ENCODE measurements around the gene CEP85L.
"Not testable (repeated sequence)": the region's sequence is repeated elsewhere in the genome, so short reads cannot be mapped to it uniquely, and the experiment has no call there.

Gene CEP85L

GRCh38 chr6:118500130-118501015, 151.0 kb downstream of the CEP85L start:
- DNase-seq (ENCODE audit: low read depth): no peak

- peak; percentile 77 for DNase-seq (ENCODE audit: low read depth)
These were observed 155.7 kb downstream of the CEP85L start for GRCh38 chr6:118495485-118496280.

DNA sequence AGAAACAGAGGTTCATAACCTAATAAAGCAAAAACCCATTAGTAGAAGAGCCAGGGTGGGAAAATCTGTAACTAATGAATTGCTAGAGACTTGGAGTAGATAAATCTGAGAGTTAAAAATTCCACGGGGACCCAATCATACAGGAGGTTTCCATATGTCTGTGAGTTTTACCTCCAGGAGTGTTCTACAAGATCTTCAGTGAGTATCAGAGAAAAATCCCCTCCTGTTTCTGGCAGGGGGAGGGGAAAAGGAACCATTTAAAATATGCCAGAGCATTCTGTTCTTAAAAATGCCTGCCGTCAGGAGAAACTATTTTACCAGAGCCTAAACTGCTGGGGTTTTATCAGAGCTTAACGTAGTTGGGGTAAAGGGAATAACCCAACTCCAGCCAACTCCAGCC, 157.3 kb downstream of the CEP85L start:
- no peak for DNase-seq (ENCODE audit: low read depth)

DNA sequence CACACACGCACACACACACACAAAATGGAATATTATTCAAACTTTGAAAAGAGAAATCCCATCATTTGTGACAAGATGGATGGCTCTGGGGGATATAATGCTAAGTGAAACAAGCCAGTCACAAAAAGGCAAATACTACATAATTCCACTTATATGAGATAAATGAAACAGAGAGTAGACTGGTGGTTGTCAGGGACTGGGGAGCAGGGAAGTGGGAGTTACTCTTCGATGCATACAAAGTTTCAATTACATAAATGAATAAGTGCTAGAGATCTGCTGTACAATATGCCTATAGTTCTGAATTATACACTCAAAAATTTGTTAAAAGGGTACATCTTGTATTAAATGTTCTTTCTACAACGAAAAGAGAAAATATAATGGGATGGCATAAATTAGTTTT, 161.4 kb downstream of the CEP85L start:
- DNase-seq (ENCODE audit: low read depth): no peak

GRCh38 chr6:118488631-118489030, 162.8 kb downstream of the CEP85L start:
- DNase-seq (ENCODE audit: low read depth): no peak

DNA sequence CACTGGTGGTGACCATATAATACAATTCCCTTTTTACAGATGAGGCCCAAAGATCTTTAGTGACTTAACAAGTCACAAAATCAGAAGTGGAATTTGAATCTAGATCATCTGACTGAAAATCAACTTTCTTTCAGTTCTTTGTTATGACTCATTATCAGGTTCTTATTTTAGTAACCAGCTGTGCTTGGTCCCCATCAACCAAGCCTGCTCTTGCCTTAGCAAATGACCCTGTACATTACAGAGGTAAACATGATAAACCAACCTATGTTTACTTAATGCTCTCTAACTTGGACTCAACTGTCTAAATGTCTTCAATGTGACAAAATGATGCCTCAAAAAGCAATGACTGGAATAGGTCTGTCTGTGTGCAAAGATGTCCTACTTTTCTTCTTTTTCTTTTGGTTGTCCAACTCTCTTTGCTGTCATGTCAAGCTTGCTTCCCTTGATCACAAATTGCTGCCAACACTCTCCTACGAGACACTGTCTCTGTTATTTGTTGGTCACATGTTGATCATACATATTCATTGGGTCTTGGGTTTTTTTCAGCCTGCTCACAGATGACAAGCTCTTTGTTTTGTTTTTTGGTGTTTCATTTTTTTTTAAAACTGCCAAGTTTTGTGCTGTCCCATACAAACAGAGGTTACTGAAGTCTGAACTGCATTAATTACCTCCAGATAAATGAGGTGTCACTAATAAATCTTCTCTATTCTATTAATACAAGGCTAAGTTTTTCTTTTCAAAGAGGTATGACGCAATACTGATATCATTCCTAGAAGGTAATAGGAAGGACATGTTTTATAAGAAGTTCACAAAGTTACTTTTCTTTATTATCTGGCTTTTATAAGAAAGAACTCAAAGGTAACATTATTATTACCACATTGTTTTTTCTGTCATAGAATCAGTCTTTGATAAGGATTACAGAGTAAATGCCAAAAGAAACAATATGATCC, 165.5 kb downstream of the CEP85L start:
- DNase-seq (ENCODE audit: low read depth): no peak

GRCh38 chr6:118476551-118476950, 174.8 kb downstream of the CEP85L start:
- DNase-seq (ENCODE audit: low read depth): no peak

GRCh38 chr6:118473266-118473665, 178.1 kb downstream of the CEP85L start:
- no peak for DNase-seq (ENCODE audit: low read depth)

- no peak for DNase-seq (ENCODE audit: low read depth)
These were observed 181.9 kb downstream of the CEP85L start for GRCh38 chr6:118469468-118469867.

DNA sequence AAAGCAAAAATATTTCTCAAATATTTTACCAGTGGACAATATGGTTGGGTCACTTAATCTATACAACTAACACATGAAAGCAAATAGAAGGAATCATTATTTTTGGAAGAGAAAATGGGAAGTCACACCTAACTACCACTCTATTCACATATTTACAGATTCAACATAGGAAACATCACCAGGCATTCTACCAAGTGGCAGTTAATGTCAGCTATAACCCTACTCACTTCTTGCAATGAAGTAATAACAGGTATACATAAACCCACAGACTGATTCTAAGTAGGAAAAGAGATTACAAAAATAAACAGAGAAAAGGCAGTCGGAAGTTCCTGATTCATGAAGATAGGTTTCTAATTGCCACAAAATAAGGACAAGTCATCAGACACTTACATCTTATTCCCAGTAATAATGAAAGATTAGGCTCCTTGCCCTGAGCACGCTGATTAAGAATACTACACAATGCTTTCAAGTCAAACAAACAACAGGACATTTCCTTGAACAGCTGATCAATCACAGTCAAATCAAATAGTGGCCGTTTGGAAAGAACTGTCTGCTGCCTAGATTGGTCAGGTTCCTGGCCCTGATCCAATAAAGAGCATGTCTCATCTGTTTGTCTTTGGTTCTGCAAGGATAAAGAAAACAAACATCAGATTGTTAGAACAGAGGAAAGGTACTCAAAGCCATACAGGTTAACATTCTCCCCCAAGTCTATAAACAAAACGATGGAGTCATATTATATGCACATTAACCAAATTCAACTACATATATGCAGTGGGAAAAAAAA, 182.5 kb downstream of the CEP85L start:
- no peak for DNase-seq (ENCODE audit: low read depth)

- DNase-seq (ENCODE audit: low read depth): no peak
These were observed 184.2 kb downstream of the CEP85L start for GRCh38 chr6:118467181-118467580.

DNA sequence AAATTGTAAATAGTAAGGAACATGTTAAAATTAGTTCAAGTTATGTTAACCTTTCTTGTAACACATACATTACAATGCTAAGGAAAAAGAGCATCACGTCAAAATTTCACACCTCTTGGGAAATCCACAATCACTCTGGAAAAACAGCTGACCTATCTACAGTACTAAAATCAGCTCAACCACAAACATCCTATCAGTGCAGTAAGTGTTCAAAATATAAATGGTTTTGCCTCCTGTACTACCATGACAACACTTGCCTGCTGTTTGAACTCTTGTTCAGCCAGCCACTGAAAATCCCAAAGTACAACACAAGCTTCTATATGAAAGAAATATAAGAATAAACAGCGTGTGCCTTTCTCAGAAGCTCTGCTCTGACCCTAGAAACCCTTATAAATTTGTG, 186.8 kb downstream of the CEP85L start:
- DNase-seq (ENCODE audit: low read depth): no peak

DNA sequence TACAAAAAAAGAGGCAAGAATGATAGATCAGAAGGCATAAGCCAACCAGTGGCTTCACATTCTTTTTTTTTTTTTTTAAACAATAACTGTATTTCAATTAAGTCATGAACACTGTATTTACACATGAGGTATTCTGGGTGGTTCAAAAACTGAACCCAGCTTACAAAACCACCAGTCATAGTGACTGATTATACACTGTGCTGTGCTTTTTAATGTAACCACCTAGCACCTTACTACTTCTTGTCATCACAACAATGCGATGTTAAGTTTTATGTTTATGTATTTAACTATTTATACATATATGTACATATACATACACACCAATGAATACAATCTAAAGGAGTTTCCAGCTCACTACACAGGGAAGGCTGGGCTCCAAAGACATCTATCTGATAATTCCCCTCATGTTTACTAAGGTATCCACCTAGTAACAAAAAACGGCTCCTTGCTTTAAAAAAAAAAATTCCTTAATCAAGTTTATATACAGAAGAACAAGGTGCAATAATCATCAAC, 190.4 kb downstream of the CEP85L start:
- no peak for DNase-seq (ENCODE audit: low read depth)

- no peak for DNase-seq (ENCODE audit: low read depth)
These were observed 194.4 kb downstream of the CEP85L start for GRCh38 chr6:118456982-118457381.

- DNase-seq (ENCODE audit: low read depth): no peak
These were observed 199.6 kb downstream of the CEP85L start for GRCh38 chr6:118451839-118452238.

- no peak for DNase-seq (ENCODE audit: low read depth)
These were observed 206.6 kb downstream of the CEP85L start for GRCh38 chr6:118444796-118445195.

GRCh38 chr6:118436482-118436881, 214.9 kb downstream of the CEP85L start:
- no peak for DNase-seq (ENCODE audit: low read depth)

GRCh38 chr6:118434147-118434546, 217.2 kb downstream of the CEP85L start:
- DNase-seq (ENCODE audit: low read depth): not testable (repeated sequence)

DNA sequence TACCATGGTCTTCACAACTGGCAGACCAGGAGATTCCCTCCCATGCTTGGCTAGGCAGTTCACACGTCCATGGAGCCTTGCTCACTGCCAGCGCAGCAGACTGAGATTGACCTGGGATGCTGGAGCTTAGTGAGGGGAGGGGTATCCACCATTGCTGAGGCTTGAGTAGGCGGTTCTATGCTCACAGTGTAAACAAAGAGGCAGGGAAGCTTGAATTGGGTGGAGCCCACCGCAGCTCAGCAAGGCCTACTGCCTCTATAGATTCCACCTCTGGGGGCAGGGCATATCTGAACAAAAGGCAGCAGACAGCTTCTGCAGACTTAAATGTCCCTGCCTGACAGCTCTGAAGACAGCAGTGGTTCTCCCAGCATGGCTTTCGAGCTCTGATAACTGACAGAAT, 230.1 kb downstream of the CEP85L start:
- DNase-seq (ENCODE audit: low read depth): not testable (repeated sequence)

DNA sequence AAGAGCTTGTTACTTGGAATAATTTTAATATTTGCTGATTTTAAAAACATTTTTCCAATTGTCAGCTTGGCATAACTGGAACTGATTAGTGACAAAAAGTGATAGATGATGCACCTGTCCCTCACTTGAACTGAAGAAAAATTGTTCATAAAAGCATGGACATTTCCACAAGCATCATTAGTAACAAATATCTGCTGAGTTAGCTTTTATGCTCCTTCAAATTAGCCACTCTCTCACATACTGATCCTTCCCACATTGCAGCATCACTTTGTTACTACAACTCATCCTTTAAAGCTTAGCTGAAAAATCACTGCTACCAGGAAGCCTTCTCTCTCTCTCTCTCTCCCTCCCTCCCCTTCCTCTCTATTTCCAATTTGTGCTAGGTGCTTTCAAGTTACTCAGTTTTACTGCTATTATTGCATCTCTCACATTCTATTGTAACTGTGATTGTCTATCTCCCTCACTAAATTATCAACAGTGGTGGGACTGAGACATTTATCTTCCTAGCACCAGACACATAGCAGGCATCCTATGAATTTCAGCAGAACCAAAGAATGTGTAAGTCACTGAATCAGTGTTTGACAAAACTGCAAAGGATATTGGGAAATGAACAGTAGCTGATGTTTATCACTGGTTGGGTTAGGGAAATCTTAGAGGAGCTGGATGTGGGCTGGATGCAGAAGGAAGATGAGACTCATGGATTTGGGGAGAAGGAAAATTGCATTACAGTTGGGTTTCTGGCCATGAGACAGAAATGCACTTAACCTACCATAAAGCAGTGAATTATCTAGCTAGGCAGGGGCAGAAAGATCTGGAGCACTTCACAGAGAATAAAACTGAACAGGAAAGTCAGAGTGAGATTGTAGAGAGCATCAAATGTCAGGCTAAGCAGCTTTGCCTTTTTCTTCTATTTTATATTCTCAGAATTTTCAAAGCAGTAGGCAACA, 231.7 kb downstream of the CEP85L start:
- DNase-seq (ENCODE audit: low read depth): no peak
